Hindlimb muscle (tissue), 1 donor: ENCODE measurements around the gene PDXK. TPM values are rescaled to one million over a fixed set of nuclear protein-coding genes. Genes with fewer than 3 reads are reported as not detected.

Experiments used
- DNase-seq: peaks from one replicate; pipeline ENCODE4 v3.0.0-alpha.2; 2013
- polyA plus RNA-seq: library from polyadenylated mRNA; unstranded; fragments of 120-200 nt; gene quantifications from one replicate; pipeline ENCODE4 v1.2.1, GENCODE V29; 2013; ENCODE audit not compliant: insufficient read length

PDXK gene
- polyA plus RNA-seq, 1 donor: 24.8 TPM

DNA sequence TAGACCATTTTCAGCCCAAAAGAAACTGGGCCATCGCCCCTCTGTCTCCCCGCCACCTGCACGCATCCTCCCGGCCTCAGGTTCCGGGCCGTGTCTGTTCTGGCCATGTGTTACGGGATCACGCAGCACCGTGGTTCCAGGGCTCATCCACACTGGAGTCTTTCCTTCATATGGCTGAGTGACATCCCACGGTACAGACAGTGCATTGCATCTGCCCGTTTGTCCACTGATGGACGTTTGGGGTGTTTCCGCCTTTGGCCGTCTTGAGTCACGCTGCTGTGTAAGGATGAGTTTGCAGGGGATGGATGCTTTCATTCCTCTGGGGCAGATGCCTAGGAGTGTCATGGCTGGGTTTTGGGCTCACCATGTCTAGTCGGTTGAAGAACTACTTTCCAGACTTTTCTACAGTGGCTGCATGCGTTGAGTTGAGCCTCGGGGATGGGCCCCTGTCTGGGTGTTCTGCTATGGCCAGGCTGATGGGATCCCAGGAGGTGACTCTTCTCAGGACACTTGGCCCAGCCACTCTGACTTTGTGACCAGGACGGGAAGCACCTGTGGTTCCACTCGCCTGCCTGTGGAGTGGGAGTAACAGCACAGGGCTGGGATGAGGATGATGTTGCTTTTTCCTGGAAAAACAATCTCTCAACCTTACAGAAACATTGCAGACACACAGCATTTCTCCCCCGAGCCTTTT is 87.2 kb downstream of the PDXK start:
- no peak for DNase-seq

DNA sequence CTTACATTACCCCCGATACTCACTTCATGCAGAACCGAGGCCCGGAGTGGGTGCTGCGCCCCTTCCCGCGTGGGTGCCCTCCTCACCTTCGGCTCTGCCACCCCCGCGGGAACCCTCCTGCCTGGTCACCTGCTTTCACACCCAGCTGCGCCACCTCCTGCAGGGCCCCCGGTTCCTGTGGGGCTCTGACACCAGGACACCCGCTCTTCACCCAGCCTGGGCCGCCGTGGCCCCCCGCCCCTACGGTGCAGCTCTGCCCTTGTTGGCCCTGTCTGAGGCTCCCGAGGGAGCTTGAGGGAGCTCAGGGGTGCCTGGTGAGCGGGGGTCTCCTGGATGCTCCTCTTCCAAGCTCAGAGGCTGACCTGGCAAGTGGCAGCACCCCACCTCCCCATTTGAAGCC is 89.4 kb downstream of the PDXK start:
- no peak for DNase-seq

GRCh38 chr21:43808832-43809251 is 89.9 kb downstream of the PDXK start:
- no peak for DNase-seq

DNA sequence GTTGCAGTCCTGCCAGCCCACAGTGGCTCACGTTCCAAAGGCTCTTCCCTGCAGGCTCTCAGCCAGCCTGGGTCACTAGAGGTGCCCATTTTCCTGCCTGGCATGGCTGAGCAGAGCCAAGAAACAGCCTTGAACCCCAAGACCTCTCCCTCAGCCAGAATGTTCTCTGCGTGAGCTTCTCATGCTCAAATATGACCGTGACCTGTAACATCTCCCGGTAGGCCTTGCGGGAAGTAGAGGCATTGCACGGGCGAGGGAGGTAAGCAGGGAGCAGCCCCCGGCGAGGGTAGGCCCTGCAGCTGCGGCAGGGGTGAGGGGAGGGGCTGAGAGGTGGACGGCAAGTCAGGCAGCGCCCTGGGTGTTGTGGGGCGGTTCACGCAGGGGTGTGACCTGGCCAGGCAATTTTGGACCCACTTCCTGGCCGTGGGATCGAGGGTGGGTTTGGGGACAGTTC is 90.4 kb downstream of the PDXK start:
- no peak for DNase-seq

DNA sequence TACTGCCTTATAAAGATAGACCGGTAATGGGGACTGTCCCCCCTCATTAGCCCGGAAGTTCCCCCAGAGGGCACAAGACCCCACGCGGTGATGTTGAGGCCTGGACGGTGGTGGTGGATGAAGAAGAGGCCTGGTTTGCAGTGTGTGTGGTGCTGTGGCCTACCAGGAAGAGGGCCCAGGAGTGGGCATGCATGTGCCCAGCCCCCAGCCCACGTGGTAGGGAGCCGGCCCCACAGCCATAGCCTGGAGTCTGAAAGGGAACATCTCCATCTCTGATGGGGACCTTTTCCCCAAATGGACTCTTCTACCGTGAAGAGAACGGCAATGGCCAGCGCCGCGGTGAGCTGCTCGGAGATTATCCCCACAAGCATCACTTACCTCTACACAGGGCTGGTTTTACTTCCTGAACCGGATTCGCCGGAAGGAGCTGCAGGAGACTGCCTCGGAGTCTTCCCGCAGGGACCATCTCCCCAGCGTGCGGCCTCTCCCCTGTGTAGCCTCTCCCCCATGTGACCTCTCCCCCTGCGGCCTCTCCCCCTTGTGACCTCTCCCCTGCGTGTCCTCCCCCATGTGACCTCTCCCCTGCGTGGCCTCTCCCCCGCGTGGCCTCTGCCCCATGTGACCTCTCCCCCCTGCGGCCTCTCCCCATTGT is 91.0 kb downstream of the PDXK start:
- no peak for DNase-seq

DNA sequence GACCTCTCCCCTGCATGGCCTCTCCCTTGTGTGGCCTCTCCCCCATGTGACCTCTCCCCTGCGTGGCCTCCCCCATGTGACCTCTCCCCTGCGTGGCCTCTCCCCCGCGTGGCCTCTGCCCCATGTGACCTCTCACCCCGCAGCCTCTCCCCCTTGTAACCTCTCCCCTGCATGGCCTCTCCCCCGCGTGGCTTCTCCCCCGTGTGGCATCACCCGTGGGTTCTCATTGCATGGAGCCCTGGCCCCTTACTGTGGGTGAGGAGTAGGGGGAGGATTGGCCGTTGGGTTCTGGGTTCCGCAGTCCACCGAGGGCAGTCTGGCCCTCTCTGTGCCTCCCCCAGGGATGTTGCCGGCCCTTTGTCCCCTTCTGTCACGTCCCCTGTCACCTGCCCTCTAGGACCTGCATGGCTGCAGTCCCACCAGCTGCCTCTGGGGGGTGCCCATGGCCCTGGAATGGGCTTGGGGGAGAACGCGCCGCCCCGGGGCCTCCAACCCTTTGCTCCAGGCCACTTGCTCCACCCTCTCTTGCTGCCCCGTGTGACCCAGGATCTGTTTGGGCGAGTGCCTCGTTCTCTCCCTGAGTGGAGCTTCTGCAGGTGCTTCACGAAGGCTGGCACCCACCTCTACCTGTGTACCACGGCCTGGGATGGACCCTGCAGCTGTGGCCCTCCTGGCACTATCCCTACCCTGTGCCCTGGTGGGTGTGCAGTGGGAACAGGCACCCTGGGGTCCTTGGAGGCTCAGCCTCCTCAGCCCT is 91.8 kb downstream of the PDXK start:
- peak; percentile 60 for DNase-seq

DNA sequence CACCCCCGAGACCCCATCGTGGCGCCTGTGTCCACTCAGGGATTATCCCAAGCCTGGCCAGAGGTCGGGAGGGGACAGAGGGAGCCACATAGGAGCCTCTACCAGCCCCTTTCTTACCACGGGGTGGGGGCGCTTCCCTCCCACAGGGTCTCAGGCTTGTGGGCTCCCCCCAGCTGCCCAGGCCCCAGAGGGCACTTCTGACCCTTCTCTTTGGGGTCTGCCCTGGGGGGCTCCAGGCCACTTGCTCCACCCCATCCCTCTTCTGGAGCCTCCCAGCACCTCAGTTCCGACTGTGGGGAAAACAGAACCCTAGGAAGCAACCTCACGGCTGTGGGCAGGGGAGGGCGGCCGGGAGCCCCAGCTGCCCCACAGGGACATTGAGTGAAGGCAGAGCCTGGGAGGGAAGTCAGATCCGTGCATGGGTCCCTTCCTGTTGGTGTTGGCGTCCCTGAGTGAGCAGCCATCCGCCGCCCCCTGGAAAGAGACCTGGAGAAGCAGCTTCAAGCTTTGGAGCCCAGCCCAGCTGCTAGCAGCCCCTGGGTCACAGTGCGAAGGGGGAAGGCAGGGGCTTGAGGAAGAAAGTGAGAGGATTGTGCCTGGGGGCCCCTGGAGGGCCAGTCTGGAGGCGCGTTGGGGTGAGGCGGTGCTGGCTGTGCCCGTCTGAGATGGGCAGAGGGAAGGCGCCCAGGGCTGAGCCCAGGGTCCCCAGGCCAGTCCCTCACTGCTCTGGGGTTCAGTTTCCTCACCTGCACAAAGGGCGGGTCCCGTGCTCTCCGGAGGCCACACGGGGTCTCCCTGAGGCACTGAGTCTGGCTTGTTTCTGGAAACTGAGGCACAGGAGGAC is 92.6 kb downstream of the PDXK start:
- no peak for DNase-seq

Other genes starting within 250 kb of the PDXK start
- 0.89 TPM for gene HSF2BP, start 59.6 kb upstream of the PDXK start, polyA plus RNA-seq
- 27.9 TPM for gene RRP1B, start 59.6 kb upstream of the PDXK start, polyA plus RNA-seq
- 21.7 TPM for gene CSTB, start 57.2 kb downstream of the PDXK start, polyA plus RNA-seq
- gene RRP1, start 70.4 kb downstream of the PDXK start, polyA plus RNA-seq: 20.3 TPM
- 37.6 TPM for gene AGPAT3, start 146.1 kb downstream of the PDXK start, polyA plus RNA-seq